Parathyroid adenoma (tissue), 2 donors: ENCODE data around the gene ALG8.

Experiments
- H2AFZ ChIP-seq: fragments of 300-600 bp; sonication (generic); one replicate; pipeline ENCODE4 v1.7.0; 2017; ENCODE audit warnings: antibody characterized with exemption, mild to moderate bottlenecking
- H3K27ac ChIP-seq: fragments of 300-600 bp; sonication (generic); one replicate; pipeline ENCODE4 v1.7.0; 2017
- H3K27me3 ChIP-seq: fragments of 300-600 bp; sonication (generic); one replicate; pipeline ENCODE4 v1.7.0; 2017; ENCODE audit warnings: low read length; ENCODE audit not compliant: control insufficient read depth, insufficient read depth
- H3K36me3 ChIP-seq: fragments of 300-600 bp; sonication (generic); one replicate; pipeline ENCODE4 v1.7.0; 2017; ENCODE audit warnings: low read length; ENCODE audit not compliant: control insufficient read depth, insufficient read depth
- H3K4me1 ChIP-seq: fragments of 300-600 bp; sonication (generic); one replicate; pipeline ENCODE4 v1.7.0; 2017; ENCODE audit warnings: control low read depth
- H3K4me2 ChIP-seq: fragments of 300-600 bp; sonication (generic); one replicate; pipeline ENCODE4 v1.7.0; 2017; ENCODE audit warnings: low read length
- H3K4me3 ChIP-seq: fragments of 300-600 bp; sonication (generic); one replicate; pipeline ENCODE4 v1.7.0; 2017; ENCODE audit warnings: low read depth, low read length
- H3K79me2 ChIP-seq: fragments of 300-600 bp; sonication (generic); one replicate; pipeline ENCODE4 v1.7.0; 2017; ENCODE audit warnings: control low read depth
- H3K9ac ChIP-seq: fragments of 300-600 bp; sonication (generic); one replicate; pipeline ENCODE4 v1.7.0; 2017; ENCODE audit warnings: mild to moderate bottlenecking
- H3K9me3 ChIP-seq: fragments of 300-600 bp; sonication (generic); one replicate; pipeline ENCODE4 v1.7.0; 2017; ENCODE audit warnings: low read length; ENCODE audit not compliant: control insufficient read depth
- TF ChIP-seq, protein P1 (sequence below): fragments of 300-600 bp; sonication (generic); IDR thresholded peaks from one replicate; pipeline ENCODE4 v1.7.0; 2017; ENCODE audit warnings: antibody characterized with exemption, mild to moderate bottlenecking
- donor health status: primary hyperparathyroidism.

ALG8 gene

DNA sequence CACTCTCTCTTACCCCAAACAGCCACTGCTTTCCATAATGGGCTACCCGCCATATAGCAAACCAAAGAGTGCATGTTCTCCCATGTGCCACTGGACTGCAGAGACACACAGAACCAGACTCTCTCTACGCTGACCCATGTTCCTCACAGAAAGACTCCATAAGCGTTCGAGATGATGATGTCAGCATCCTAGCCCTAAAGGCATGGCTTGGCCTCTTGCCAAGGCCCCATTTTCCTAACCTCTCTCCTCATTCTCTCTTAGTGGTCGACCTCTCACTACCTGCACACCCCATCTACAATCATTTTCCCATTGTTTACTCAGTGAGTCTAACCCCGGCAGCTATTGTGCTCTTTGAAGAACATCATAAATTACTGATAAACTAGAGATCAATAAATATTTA is 64.7 kb downstream of the ALG8 start:
- Histone ChIP-seq H3K79me2 (peaks cover 21% of the 10 kb centered on the region), H2AFZ (no peak overlapping the region), H3K4me3 (no peak overlapping the region), H3K27ac (no peak overlapping the region), H3K4me1 (peaks cover 5% of the 10 kb centered on the region), H3K4me2 (no peak overlapping the region), H3K9me3 (no peaks in the 10 kb centered on the region), H3K27me3 (no peaks in the 10 kb centered on the region), H3K9ac (no peak overlapping the region), H3K36me3 (no peaks in the 10 kb centered on the region)
- TF ChIP-seq, protein P1, sequence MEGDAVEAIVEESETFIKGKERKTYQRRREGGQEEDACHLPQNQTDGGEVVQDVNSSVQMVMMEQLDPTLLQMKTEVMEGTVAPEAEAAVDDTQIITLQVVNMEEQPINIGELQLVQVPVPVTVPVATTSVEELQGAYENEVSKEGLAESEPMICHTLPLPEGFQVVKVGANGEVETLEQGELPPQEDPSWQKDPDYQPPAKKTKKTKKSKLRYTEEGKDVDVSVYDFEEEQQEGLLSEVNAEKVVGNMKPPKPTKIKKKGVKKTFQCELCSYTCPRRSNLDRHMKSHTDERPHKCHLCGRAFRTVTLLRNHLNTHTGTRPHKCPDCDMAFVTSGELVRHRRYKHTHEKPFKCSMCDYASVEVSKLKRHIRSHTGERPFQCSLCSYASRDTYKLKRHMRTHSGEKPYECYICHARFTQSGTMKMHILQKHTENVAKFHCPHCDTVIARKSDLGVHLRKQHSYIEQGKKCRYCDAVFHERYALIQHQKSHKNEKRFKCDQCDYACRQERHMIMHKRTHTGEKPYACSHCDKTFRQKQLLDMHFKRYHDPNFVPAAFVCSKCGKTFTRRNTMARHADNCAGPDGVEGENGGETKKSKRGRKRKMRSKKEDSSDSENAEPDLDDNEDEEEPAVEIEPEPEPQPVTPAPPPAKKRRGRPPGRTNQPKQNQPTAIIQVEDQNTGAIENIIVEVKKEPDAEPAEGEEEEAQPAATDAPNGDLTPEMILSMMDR: no peak

- H3K27me3 ChIP-seq: no peaks in the 10 kb centered on the region
- H3K27ac ChIP-seq: no peak overlapping the region
- H3K4me2 ChIP-seq: no peak overlapping the region
- no peak overlapping the region for H3K9ac ChIP-seq
- TF ChIP-seq, protein P1: no peak
- peaks cover 13% of the 10 kb centered on the region for H3K79me2 ChIP-seq
- H2AFZ ChIP-seq: no peak overlapping the region
- no peaks in the 10 kb centered on the region for H3K36me3 ChIP-seq
- H3K4me1 ChIP-seq: peaks cover 13% of the 10 kb centered on the region
- H3K9me3 ChIP-seq: no peaks in the 10 kb centered on the region
- no peak overlapping the region for H3K4me3 ChIP-seq
These were observed 67.0 kb downstream of the ALG8 start for GRCh38 chr11:78072455-78072854.

DNA sequence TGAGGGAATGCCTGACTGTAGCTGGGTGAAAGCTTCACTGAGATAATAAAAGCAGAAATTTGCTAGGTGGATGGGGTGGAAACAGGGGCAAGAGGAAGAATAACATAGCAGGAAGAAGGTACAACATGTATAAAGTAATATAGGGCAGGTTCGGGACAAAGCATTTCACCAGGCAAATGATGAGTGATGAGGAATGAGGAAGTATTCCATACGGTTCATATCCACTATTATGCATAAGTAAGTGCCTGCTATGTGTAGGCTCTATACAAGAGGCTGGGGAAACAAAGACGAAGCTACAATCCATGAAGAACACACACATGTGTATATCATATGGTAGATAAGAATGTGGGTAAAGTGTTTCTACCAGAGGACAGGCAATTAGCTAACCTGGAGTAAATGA is 67.7 kb downstream of the ALG8 start:
- peaks cover 13% of the 10 kb centered on the region for H3K4me1 ChIP-seq
- no peak overlapping the region for H2AFZ ChIP-seq
- H3K27ac ChIP-seq: no peak overlapping the region
- H3K4me3 ChIP-seq: no peak overlapping the region
- TF ChIP-seq, protein P1: no peak
- H3K36me3 ChIP-seq: no peaks in the 10 kb centered on the region
- H3K9ac ChIP-seq: no peak overlapping the region
- H3K9me3 ChIP-seq: no peaks in the 10 kb centered on the region
- H3K4me2 ChIP-seq: no peak overlapping the region
- H3K79me2 ChIP-seq: peaks cover 7% of the 10 kb centered on the region
- H3K27me3 ChIP-seq: no peaks in the 10 kb centered on the region

- H2AFZ ChIP-seq: no peak overlapping the region
- no peak overlapping the region for H3K9ac ChIP-seq
- H3K4me3 ChIP-seq: no peak overlapping the region
- no peak overlapping the region for H3K27ac ChIP-seq
- H3K79me2 ChIP-seq: no peaks in the 10 kb centered on the region
- H3K36me3 ChIP-seq: no peaks in the 10 kb centered on the region
- H3K27me3 ChIP-seq: no peaks in the 10 kb centered on the region
- peaks cover 8% of the 10 kb centered on the region for H3K4me1 ChIP-seq
- no peak overlapping the region for H3K4me2 ChIP-seq
- H3K9me3 ChIP-seq: no peaks in the 10 kb centered on the region
- TF ChIP-seq, protein P1: no peak
These were observed 68.8 kb downstream of the ALG8 start for GRCh38 chr11:78070621-78071020.

DNA sequence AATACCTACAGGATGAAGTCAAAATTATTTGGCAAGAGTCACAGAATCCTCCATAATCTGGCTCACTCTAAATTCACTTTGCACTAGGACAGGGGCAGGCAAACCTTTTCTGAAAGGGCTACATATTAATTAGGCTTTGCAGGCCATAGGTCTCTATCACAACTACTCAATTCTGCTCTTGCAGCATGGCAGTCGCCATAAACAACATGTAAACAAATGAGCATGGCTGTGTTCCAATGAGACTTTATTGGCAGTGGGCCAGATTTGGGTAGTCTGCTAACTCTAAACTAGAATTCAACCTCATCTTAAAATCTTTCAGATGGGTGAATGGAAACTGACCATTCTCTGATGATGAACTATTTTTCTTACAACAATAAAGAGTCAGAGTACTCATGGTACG is 70.0 kb downstream of the ALG8 start:
- Histone ChIP-seq H3K27me3 (no peaks in the 10 kb centered on the region), H3K27ac (peak overlapping the region; percentile 29)
- TF ChIP-seq, protein P1: no peak

More for the DNA sequence above, 70.0 kb downstream of the ALG8 start:
- H3K9ac ChIP-seq: no peak overlapping the region
- H2AFZ ChIP-seq: no peak overlapping the region
- H3K36me3 ChIP-seq: no peaks in the 10 kb centered on the region
- no peak overlapping the region for H3K4me2 ChIP-seq
- H3K79me2 ChIP-seq: peaks cover under 1% of the 10 kb centered on the region
- peaks cover 8% of the 10 kb centered on the region for H3K4me1 ChIP-seq
- peak overlapping the region; percentile 11 for H3K4me3 ChIP-seq
- no peaks in the 10 kb centered on the region for H3K9me3 ChIP-seq
